Measurements from ENCODE around the gene SCFD2. TPM values are rescaled to one million over a fixed set of nuclear protein-coding genes. Genes with fewer than 3 reads are reported as not detected.

The SCFD2 gene
- total RNA-seq, 2 donors from 2014 or later = 16.8 to 30.5 TPM

GRCh38 chr4:53173576-53173975 is 192.3 kb downstream of the SCFD2 start:
- H3K27ac Mint-ChIP-seq = no peak overlapping the region
- H3K27me3 Mint-ChIP-seq = no peaks in the 10 kb centered on the region
- no peak for ATAC-seq (replicated peaks)
- no peak overlapping the region for H3K4me3 Mint-ChIP-seq
- H3K9me3 Mint-ChIP-seq = peaks cover 12% of the 10 kb centered on the region
- peaks cover 11% of the 10 kb centered on the region for H3K4me1 Mint-ChIP-seq
- H3K36me3 Mint-ChIP-seq (ENCODE audit: low read depth) = peaks cover 14% of the 10 kb centered on the region

GRCh38 chr4:53171797-53172196 is 194.1 kb downstream of the SCFD2 start:
- H3K36me3 Mint-ChIP-seq (ENCODE audit: low read depth) = peaks cover 8% of the 10 kb centered on the region
- peaks cover 7% of the 10 kb centered on the region for H3K9me3 Mint-ChIP-seq

GRCh38 chr4:53169695-53170617 is 195.9 kb downstream of the SCFD2 start:
- Mint-ChIP-seq H3K27me3 (no peaks in the 10 kb centered on the region), H3K36me3 (ENCODE audit: low read depth) (no peaks in the 10 kb centered on the region), H3K9me3 (peaks cover 12% of the 10 kb centered on the region), H3K4me3 (no peak overlapping the region), H3K27ac (no peak overlapping the region), H3K4me1 (peaks cover 6% of the 10 kb centered on the region)
- no peak for ATAC-seq (replicated peaks)

More at GRCh38 chr4:53171797-53172196, 194.1 kb downstream of the SCFD2 start:
- no peak for ATAC-seq (replicated peaks)
- no peaks in the 10 kb centered on the region for H3K27me3 Mint-ChIP-seq
- H3K4me1 Mint-ChIP-seq = peaks cover 6% of the 10 kb centered on the region
- H3K27ac Mint-ChIP-seq = no peak overlapping the region
- no peak overlapping the region for H3K4me3 Mint-ChIP-seq

- no peak overlapping the region for H3K4me3 Mint-ChIP-seq
- no peak overlapping the region for H3K27ac Mint-ChIP-seq
- ATAC-seq (replicated peaks) = no peak
- peaks cover 6% of the 10 kb centered on the region for H3K4me1 Mint-ChIP-seq
- peaks cover 12% of the 10 kb centered on the region for H3K9me3 Mint-ChIP-seq
- no peaks in the 10 kb centered on the region for H3K36me3 Mint-ChIP-seq (ENCODE audit: low read depth)
- H3K27me3 Mint-ChIP-seq = no peaks in the 10 kb centered on the region
Measured at GRCh38 chr4:53168228-53168627, 197.6 kb downstream of the SCFD2 start.

- no peak overlapping the region for H3K27ac Mint-ChIP-seq
- ATAC-seq (replicated peaks) = no peak
- no peaks in the 10 kb centered on the region for H3K27me3 Mint-ChIP-seq
- no peak overlapping the region for H3K4me3 Mint-ChIP-seq
- H3K36me3 Mint-ChIP-seq (ENCODE audit: low read depth) = no peaks in the 10 kb centered on the region
- no peaks in the 10 kb centered on the region for H3K4me1 Mint-ChIP-seq
- peaks cover 5% of the 10 kb centered on the region for H3K9me3 Mint-ChIP-seq
Measured at GRCh38 chr4:53162969-53163368, 202.9 kb downstream of the SCFD2 start.

- Mint-ChIP-seq H3K27ac (no peak overlapping the region), H3K9me3 (peaks cover 5% of the 10 kb centered on the region), H3K4me1 (no peaks in the 10 kb centered on the region), H3K36me3 (ENCODE audit: low read depth) (no peaks in the 10 kb centered on the region), H3K27me3 (no peaks in the 10 kb centered on the region), H3K4me3 (no peak overlapping the region)
- no peak for ATAC-seq (replicated peaks)
Measured at GRCh38 chr4:53161787-53162433, 204.0 kb downstream of the SCFD2 start.

GRCh38 chr4:53161051-53161786 is 204.6 kb downstream of the SCFD2 start:
- no peak overlapping the region for H3K4me3 Mint-ChIP-seq

GRCh38 chr4:53156896-53157295 is 209.0 kb downstream of the SCFD2 start:
- no peaks in the 10 kb centered on the region for H3K4me1 Mint-ChIP-seq
- ATAC-seq (replicated peaks) = no peak

More at GRCh38 chr4:53161051-53161786, 204.6 kb downstream of the SCFD2 start:
- no peaks in the 10 kb centered on the region for H3K27me3 Mint-ChIP-seq
- H3K9me3 Mint-ChIP-seq = peaks cover 1% of the 10 kb centered on the region
- H3K36me3 Mint-ChIP-seq (ENCODE audit: low read depth) = no peaks in the 10 kb centered on the region
- H3K4me1 Mint-ChIP-seq = no peaks in the 10 kb centered on the region
- H3K27ac Mint-ChIP-seq = no peak overlapping the region
- ATAC-seq (replicated peaks) = no peak

GRCh38 chr4:53152467-53152866 is 213.4 kb downstream of the SCFD2 start:
- no peak overlapping the region for H3K4me3 Mint-ChIP-seq
- H3K4me1 Mint-ChIP-seq = no peaks in the 10 kb centered on the region
- no peak overlapping the region for H3K27ac Mint-ChIP-seq
- H3K27me3 Mint-ChIP-seq = no peaks in the 10 kb centered on the region
- no peak for ATAC-seq (replicated peaks)
- H3K36me3 Mint-ChIP-seq (ENCODE audit: low read depth) = no peaks in the 10 kb centered on the region
- H3K9me3 Mint-ChIP-seq = peaks cover 8% of the 10 kb centered on the region

More at GRCh38 chr4:53156896-53157295, 209.0 kb downstream of the SCFD2 start:
- no peaks in the 10 kb centered on the region for H3K36me3 Mint-ChIP-seq (ENCODE audit: low read depth)
- H3K4me3 Mint-ChIP-seq = no peak overlapping the region
- H3K27ac Mint-ChIP-seq = no peak overlapping the region
- no peaks in the 10 kb centered on the region for H3K27me3 Mint-ChIP-seq
- H3K9me3 Mint-ChIP-seq = peaks cover 8% of the 10 kb centered on the region

GRCh38 chr4:53151489-53151788 is 214.4 kb downstream of the SCFD2 start:
- H3K27me3 Mint-ChIP-seq = no peaks in the 10 kb centered on the region
- no peaks in the 10 kb centered on the region for H3K36me3 Mint-ChIP-seq (ENCODE audit: low read depth)
- H3K9me3 Mint-ChIP-seq = peaks cover 8% of the 10 kb centered on the region
- no peaks in the 10 kb centered on the region for H3K4me1 Mint-ChIP-seq
- no peak for ATAC-seq (replicated peaks)
- no peak overlapping the region for H3K4me3 Mint-ChIP-seq
- no peak overlapping the region for H3K27ac Mint-ChIP-seq

GRCh38 chr4:53150631-53151488 is 215.0 kb downstream of the SCFD2 start:
- H3K4me1 Mint-ChIP-seq = no peaks in the 10 kb centered on the region
- no peaks in the 10 kb centered on the region for H3K27me3 Mint-ChIP-seq
- H3K9me3 Mint-ChIP-seq = peaks cover 8% of the 10 kb centered on the region
- no peak overlapping the region for H3K4me3 Mint-ChIP-seq
- H3K27ac Mint-ChIP-seq = no peak overlapping the region
- H3K36me3 Mint-ChIP-seq (ENCODE audit: low read depth) = no peaks in the 10 kb centered on the region
- no peak for ATAC-seq (replicated peaks)

GRCh38 chr4:53147711-53148110 is 218.2 kb downstream of the SCFD2 start:
- no peak for ATAC-seq (replicated peaks)
- Mint-ChIP-seq H3K27ac (no peak overlapping the region), H3K27me3 (no peaks in the 10 kb centered on the region), H3K36me3 (ENCODE audit: low read depth) (peaks cover 22% of the 10 kb centered on the region), H3K9me3 (no peaks in the 10 kb centered on the region), H3K4me3 (no peak overlapping the region), H3K4me1 (no peaks in the 10 kb centered on the region)

- H3K27me3 Mint-ChIP-seq = no peaks in the 10 kb centered on the region
- no peak for ATAC-seq (replicated peaks)
- peaks cover 27% of the 10 kb centered on the region for H3K36me3 Mint-ChIP-seq (ENCODE audit: low read depth)
- H3K4me1 Mint-ChIP-seq = no peaks in the 10 kb centered on the region
- no peak overlapping the region for H3K27ac Mint-ChIP-seq
- H3K4me3 Mint-ChIP-seq = no peak overlapping the region
- no peaks in the 10 kb centered on the region for H3K9me3 Mint-ChIP-seq
Measured at GRCh38 chr4:53147197-53147596, 218.7 kb downstream of the SCFD2 start.

GRCh38 chr4:53141308-53141707 is 224.6 kb downstream of the SCFD2 start:
- Mint-ChIP-seq H3K4me1 (no peaks in the 10 kb centered on the region), H3K27me3 (no peaks in the 10 kb centered on the region), H3K9me3 (no peaks in the 10 kb centered on the region), H3K27ac (no peak overlapping the region), H3K4me3 (no peak overlapping the region), H3K36me3 (ENCODE audit: low read depth) (peaks cover 32% of the 10 kb centered on the region)
- no peak for ATAC-seq (replicated peaks)
